HT-29 (cell line): ENCODE results near the gene STUB1. TPM values are rescaled to one million over a fixed set of nuclear protein-coding genes. Genes with fewer than 3 reads are reported as not detected.

Source experiments
- DNase-seq: peaks from one replicate; pipeline ENCODE4 v3.0.0-alpha.2; 2015; ENCODE audit warnings: low spot score
- total RNA-seq: library from RNA; depleted of rRNA; stranded (reverse); fragments of >200 nt; shearing (Covaris generic); gene quantifications from 2 replicates; pipeline ENCODE4 v1.2.3, GENCODE V29; 2014

STUB1 gene
- total RNA-seq, 1 experiment from 2014 or later, result 258 TPM

GRCh38 chr16:644556-644955 lies 35.7 kb upstream of the STUB1 start:
- no peak for DNase-seq

- DNase-seq, result peak; percentile 67
Measured at GRCh38 chr16:645852-646678, 34.1 kb upstream of the STUB1 start.

GRCh38 chr16:646679-647172 lies 33.5 kb upstream of the STUB1 start:
- no peak for DNase-seq

GRCh38 chr16:647173-647902 lies 32.9 kb upstream of the STUB1 start:
- DNase-seq, result peak; percentile 22

GRCh38 chr16:648071-648780 lies 32.0 kb upstream of the STUB1 start:
- peak; percentile 75 for DNase-seq

GRCh38 chr16:648781-649589 lies 31.2 kb upstream of the STUB1 start, which contains the start of gene WDR90:
TSS of gene WDR90 (plus strand) at chr16:649365. CDS start at chr16:649417, 52 bp downstream.
- DNase-seq, result peak; percentile 91

- peak; percentile 36 for DNase-seq
Measured at GRCh38 chr16:649631-650030, 30.6 kb upstream of the STUB1 start.

GRCh38 chr16:651844-652243 lies 28.4 kb upstream of the STUB1 start:
- DNase-seq, result no peak

GRCh38 chr16:652454-653305 lies 27.5 kb upstream of the STUB1 start:
- DNase-seq, result no peak

GRCh38 chr16:654034-654433 lies 26.2 kb upstream of the STUB1 start:
- no peak for DNase-seq

- no peak for DNase-seq
Measured at GRCh38 chr16:657487-657886, 22.7 kb upstream of the STUB1 start.

GRCh38 chr16:658679-659571 lies 21.3 kb upstream of the STUB1 start:
- no peak for DNase-seq

GRCh38 chr16:659618-660017 lies 20.6 kb upstream of the STUB1 start:
- DNase-seq, result no peak

GRCh38 chr16:660132-660458 lies 20.1 kb upstream of the STUB1 start:
- no peak for DNase-seq

GRCh38 chr16:660459-661183 lies 19.6 kb upstream of the STUB1 start:
- peak; percentile 91 for DNase-seq

- no peak for DNase-seq
Measured at GRCh38 chr16:661184-661821, 18.9 kb upstream of the STUB1 start.

GRCh38 chr16:662095-662494 lies 18.1 kb upstream of the STUB1 start:
- no peak for DNase-seq

- DNase-seq, result no peak
Measured at GRCh38 chr16:662597-662996, 17.6 kb upstream of the STUB1 start.
